Measurements from ENCODE around the gene MORF4L1. TPM values are rescaled to one million over a fixed set of nuclear protein-coding genes. Genes with fewer than 3 reads are reported as not detected.

The MORF4L1 gene, protein sequence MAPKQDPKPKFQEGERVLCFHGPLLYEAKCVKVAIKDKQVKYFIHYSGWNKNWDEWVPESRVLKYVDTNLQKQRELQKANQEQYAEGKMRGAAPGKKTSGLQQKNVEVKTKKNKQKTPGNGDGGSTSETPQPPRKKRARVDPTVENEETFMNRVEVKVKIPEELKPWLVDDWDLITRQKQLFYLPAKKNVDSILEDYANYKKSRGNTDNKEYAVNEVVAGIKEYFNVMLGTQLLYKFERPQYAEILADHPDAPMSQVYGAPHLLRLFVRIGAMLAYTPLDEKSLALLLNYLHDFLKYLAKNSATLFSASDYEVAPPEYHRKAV
- total RNA-seq, result 263 and 309 TPM in 2 replicates

DNA sequence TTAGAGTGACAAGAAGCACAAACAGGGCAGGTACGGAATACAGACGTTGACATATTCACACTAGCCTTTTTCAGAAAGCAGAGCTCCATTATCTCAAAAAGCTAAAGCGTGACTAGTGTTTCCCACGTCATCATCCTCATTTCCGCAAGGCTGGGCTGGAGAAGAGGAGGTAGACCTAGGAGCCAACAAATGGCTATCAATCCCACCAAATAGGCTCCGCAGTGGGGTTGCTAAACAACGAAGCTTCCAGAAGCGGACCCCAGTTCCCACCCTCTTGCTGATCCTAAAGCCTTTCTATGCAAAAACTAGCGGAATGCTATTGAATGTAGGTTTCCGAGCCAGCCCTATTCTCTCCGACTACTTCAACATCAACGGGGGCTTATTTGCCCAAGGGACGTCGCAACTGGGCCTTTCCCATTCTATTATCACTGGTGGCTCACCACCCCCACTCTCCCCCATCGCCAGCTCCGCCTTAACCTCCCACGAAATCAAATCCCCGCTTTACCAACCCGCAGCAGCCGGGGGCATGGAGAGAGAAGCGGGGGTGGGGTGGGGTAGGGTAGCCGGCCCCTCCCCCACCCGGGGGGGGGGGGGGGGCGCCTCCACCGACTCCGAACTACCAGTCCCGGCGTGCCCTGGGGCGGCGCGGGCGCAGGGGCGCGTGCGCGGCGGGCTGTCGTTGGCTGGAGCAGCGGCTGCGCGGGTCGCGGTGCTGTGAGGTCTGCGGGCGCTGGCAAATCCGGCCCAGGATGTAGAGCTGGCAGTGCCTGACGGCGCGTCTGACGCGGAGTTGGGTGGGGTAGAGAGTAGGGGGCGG is at the start of gene MORF4L1:
Gene MORF4L1 (plus strand): TSS at position 736 of the 817 bp plus-strand sequence. CDS start 128 bp downstream, outside the sequence.

DNA sequence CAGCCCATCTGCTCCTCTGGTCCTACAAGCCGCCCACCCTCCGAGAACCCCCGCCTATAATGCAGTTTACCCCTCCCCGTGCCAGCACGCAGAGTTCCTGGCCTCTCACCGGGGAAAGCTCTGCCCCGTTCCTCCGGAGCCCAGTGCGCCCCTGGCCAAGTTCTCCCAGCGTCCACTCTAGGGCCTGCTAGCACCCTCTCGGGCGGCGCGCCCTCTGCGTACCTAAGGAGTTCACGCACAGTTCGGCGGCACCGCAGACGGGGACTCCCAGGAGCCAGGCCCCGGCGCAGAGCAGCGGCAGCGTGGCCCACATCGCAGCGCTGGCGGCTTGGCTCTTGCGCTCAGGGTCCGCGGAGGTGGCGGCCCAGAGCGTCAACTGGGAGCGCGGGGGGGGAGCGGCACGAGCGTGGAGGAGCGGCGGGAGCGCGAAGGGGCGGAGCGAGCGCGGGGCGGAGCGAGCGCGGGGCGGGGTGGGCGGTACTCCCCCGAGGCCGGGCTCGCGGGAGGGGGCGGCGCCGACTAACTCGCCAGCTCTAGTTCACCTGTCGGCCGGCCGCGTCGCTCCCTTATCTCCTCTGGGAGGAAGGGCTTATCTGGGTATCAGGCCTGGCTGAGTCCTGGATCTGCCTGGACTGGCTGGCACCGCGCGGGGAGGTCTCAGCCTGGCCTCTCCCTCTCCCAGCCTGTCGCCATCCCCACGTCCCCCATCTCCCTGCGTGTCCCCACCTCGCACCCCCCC is 72.1 kb downstream of the MORF4L1 start, which contains the start of gene CTSH:
Gene CTSH (minus strand): TSS at position 378 of the 739 bp plus-strand sequence. CDS start 65 bp downstream, at position 313.

Other genes starting within 250 kb of the MORF4L1 start
- gene CHRNB4, start 231.7 kb upstream of the MORF4L1 start, total RNA-seq, result not detected in 2 replicates
- 28.6 and 30.8 TPM in 2 replicates for gene ADAMTS7, start 61.4 kb upstream of the MORF4L1 start, total RNA-seq
- 5.1 and 14.0 TPM in 2 replicates for gene CTSH, start 72.2 kb downstream of the MORF4L1 start, total RNA-seq
- 0.12 TPM in 1 of 2 replicates, not detected in the other for gene RASGRF1, start 217.9 kb downstream of the MORF4L1 start, total RNA-seq

Measured in pericardium fibroblast (primary cell).